ENCODE measurements around the gene ANO10.
"Not testable (repeated sequence)": the region's sequence is repeated elsewhere in the genome, so short reads cannot be mapped to it uniquely, and the experiment has no call there.

GRCh38 chr3:43492932-43493331 lies 128.9 kb downstream of the ANO10 start:
- not testable (repeated sequence) for TF ChIP-seq SAP30 (IDR thresholded peaks at IDR 0.05; ENCODE audit: insufficient read depth, insufficient replicate concordance, low read length); CHD1 (IDR thresholded peaks at IDR 0.05; ENCODE audit: low read depth, low read length); POLR2AphosphoS5 (IDR thresholded peaks at IDR 0.05; ENCODE audit: low read depth, low read length); POLR2A (IDR thresholded peaks at IDR 0.05; ENCODE audit: control extremely low read depth in 1 of 2, low read depth in 2 of 2, low read length in 2 of 2); RBBP5 (IDR thresholded peaks at IDR 0.05; ENCODE audit: borderline replicate concordance, low read depth, low read length); ATF2 (IDR thresholded peaks at IDR 0.05; ENCODE audit: low read length); CTCF (IDR thresholded peaks at IDR 0.05; ENCODE audit: control extremely low read depth in 1 of 3, insufficient read depth in 1 of 3, low read depth in 1 of 3, low read length in 3 of 3); YY1 (IDR thresholded peaks at IDR 0.05; ENCODE audit: low read depth, low read length); RAD21 (IDR thresholded peaks at IDR 0.05 in 1 of 2, conservative IDR thresholded peaks at IDR 0.05 in 1 of 2; ENCODE audit: low read depth in 2 of 2, low read length in 2 of 2); CHD2 (IDR thresholded peaks at IDR 0.05; ENCODE audit: low read length); BRCA1 (IDR thresholded peaks at IDR 0.05; ENCODE audit: low read depth, low read length); EP300 (IDR thresholded peaks at IDR 0.05; ENCODE audit: borderline replicate concordance in 1 of 2, low read depth in 2 of 2, low read length in 2 of 2); E2F6 (IDR thresholded peaks at IDR 0.05); SIN3A (conservative IDR thresholded peaks at IDR 0.05 in 1 of 2, IDR thresholded peaks at IDR 0.05 in 1 of 2; ENCODE audit: low read depth in 1 of 2, low read length in 2 of 2)

Data from H1 (cell line).